ENCODE results near the gene RSF1.

DNA sequence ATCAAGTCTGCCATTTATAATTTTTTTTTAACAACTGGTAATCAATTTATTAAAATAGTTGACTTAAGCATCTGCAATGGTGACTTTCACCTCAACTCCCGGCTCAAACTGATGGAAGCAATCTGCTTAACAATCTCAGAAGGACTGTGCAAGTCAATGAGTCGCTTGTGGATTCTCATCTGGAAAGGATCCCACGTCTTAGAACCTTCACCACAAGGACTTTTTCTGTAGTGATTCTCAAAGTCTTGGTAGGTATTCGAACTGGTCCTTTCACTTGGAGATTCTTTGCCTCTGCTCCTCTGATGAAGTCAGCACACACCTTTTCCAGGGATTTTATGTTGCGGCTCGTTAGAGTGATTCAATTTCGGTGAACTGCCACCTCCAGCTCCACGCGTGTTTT is 7.3 kb downstream of the RSF1 start:
- TF ChIP-seq, protein P1, sequence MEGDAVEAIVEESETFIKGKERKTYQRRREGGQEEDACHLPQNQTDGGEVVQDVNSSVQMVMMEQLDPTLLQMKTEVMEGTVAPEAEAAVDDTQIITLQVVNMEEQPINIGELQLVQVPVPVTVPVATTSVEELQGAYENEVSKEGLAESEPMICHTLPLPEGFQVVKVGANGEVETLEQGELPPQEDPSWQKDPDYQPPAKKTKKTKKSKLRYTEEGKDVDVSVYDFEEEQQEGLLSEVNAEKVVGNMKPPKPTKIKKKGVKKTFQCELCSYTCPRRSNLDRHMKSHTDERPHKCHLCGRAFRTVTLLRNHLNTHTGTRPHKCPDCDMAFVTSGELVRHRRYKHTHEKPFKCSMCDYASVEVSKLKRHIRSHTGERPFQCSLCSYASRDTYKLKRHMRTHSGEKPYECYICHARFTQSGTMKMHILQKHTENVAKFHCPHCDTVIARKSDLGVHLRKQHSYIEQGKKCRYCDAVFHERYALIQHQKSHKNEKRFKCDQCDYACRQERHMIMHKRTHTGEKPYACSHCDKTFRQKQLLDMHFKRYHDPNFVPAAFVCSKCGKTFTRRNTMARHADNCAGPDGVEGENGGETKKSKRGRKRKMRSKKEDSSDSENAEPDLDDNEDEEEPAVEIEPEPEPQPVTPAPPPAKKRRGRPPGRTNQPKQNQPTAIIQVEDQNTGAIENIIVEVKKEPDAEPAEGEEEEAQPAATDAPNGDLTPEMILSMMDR (IDR thresholded peaks at IDR 0.05), result no peak
- TF ChIP-seq, protein P2, sequence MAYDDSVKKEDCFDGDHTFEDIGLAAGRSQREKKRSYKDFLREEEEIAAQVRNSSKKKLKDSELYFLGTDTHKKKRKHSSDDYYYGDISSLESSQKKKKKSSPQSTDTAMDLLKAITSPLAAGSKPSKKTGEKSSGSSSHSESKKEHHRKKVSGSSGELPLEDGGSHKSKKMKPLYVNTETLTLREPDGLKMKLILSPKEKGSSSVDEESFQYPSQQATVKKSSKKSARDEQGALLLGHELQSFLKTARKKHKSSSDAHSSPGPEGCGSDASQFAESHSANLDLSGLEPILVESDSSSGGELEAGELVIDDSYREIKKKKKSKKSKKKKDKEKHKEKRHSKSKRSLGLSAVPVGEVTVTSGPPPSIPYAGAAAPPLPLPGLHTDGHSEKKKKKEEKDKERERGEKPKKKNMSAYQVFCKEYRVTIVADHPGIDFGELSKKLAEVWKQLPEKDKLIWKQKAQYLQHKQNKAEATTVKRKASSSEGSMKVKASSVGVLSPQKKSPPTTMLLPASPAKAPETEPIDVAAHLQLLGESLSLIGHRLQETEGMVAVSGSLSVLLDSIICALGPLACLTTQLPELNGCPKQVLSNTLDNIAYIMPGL (CRISPR knock-in tag; IDR thresholded peaks at IDR 0.05), result no peak
- TF ChIP-seq JUN (CRISPR knock-in tag; IDR thresholded peaks at IDR 0.05), result no peak

All from WTC11 (cell line).